H1 (cell line): Measurements from ENCODE around the gene HUWE1. TPM values are rescaled to one million over a fixed set of nuclear protein-coding genes. Genes with fewer than 3 reads are reported as not detected.

ENCODE experiments used
- CTCF ChIA-PET: fragments of 300-600 bp; sonication (Branson Sonifier 250); formaldehyde crosslinking; loops from one replicate; lab custom pipeline; 2021; ENCODE audit not compliant: partially characterized antibody; lab: Charles Lee
- POLR2A ChIA-PET: fragments of 300-600 bp; sonication (Branson Sonifier 250); formaldehyde crosslinking; loops from one replicate; lab custom pipeline; 2021; ENCODE audit warnings: inconsistent platforms; ENCODE audit not compliant: partially characterized antibody; lab: Charles Lee
- DNase-seq, 2 experiments: peaks; one replicate each; pipeline versions ENCODE4 v3.0.0 to v3.0.0-alpha.2; 2010 to 2022; ENCODE audit warnings: low spot score in 2 of 2, low read depth in 1 of 2, mixed read lengths in 1 of 2
- FAIRE-seq: peaks from 2 replicates; lab custom pipeline; 2011; peaks lifted over from hg19 to GRCh38; lab: Jason Lieb, UNC
- H2AFZ ChIP-seq: 2 replicates; pipeline ENCODE4 v1.8.1; 2012; ENCODE audit warnings: low read length, inconsistent platforms
- H2AK5ac ChIP-seq: 2 replicates; pipeline ENCODE4 v1.6.1; 2013; ENCODE audit warnings: low read depth, low read length
- H2BK120ac ChIP-seq: replicated peaks from 2 replicates; pipeline ENCODE3; 2013; ENCODE audit warnings: low read depth, low read length, inconsistent platforms
- H2BK12ac ChIP-seq: 2 replicates; pipeline ENCODE4 v1.6.1; 2013; ENCODE audit warnings: low read depth, low read length
- H2BK15ac ChIP-seq: 2 replicates; pipeline ENCODE4 v1.6.1; 2013; ENCODE audit warnings: low read length
- H2BK20ac ChIP-seq: 2 replicates; pipeline ENCODE4 v1.6.1; 2013; ENCODE audit warnings: low read length
- H2BK5ac ChIP-seq: 2 replicates; pipeline ENCODE4 v1.6.1; 2013; ENCODE audit warnings: low read depth, low read length
- H3K14ac ChIP-seq: 2 replicates; pipeline ENCODE4 v1.6.1; 2013; ENCODE audit warnings: inconsistent platforms; ENCODE audit not compliant: insufficient read length
- H3K18ac ChIP-seq: 2 replicates; pipeline ENCODE4 v1.6.1; 2013; ENCODE audit warnings: low read length; ENCODE audit errors: extremely low read depth
- H3K23ac ChIP-seq: 2 replicates; pipeline ENCODE4 v1.6.1; 2013; ENCODE audit warnings: inconsistent platforms; ENCODE audit not compliant: insufficient read length
- H3K23me2 ChIP-seq: 2 replicates; pipeline ENCODE4 v1.6.1; 2013; ENCODE audit warnings: low read depth, low read length
- H3K27ac ChIP-seq: 2 replicates; pipeline ENCODE4 v1.6.1; 2011; ENCODE audit warnings: low read depth, low read length, inconsistent platforms
- H3K27me3 ChIP-seq, 4 experiments: replicated peaks in 1 of 4; 1 replicate in 1 of 4; 2 replicates in 3 of 4; pipeline versions ENCODE4 v1.6.1 to v1.8.1; 2011 to 2013; ENCODE audit warnings: low read length in 3 of 4, mild to moderate bottlenecking in 3 of 4, inconsistent platforms in 2 of 4, mixed read lengths in 2 of 4, moderate library complexity in 1 of 4; ENCODE audit not compliant: control insufficient read depth in 3 of 4, insufficient read depth in 3 of 4; ENCODE audit errors: extremely low read depth in 1 of 4
- H3K36me3 ChIP-seq, 4 experiments: 2 replicates each; pipeline versions ENCODE4 v1.6.1 to v1.8.1; 2011 to 2013; ENCODE audit warnings: mild to moderate bottlenecking in 4 of 4, low read length in 3 of 4, moderate library complexity in 2 of 4, control low read depth in 1 of 4, inconsistent platforms in 1 of 4; ENCODE audit not compliant: insufficient read depth in 4 of 4, control insufficient read depth in 2 of 4
- H3K4ac ChIP-seq: replicated peaks from 2 replicates; pipeline ENCODE3; 2013; ENCODE audit warnings: low read length, low read depth, mixed read lengths, inconsistent platforms; ENCODE audit not compliant: insufficient read length
- H3K4me1 ChIP-seq, 4 experiments: replicated peaks in 1 of 4; 1 replicate in 1 of 4; 2 replicates in 3 of 4; pipeline versions ENCODE4 v1.6.1 to v1.8.1; 2011 to 2013; ENCODE audit warnings: low read length in 3 of 4, inconsistent platforms in 2 of 4, mixed read lengths in 1 of 4; ENCODE audit not compliant: insufficient read depth in 4 of 4, control insufficient read depth in 3 of 4
- H3K4me2 ChIP-seq, 2 experiments: 2 replicates each; pipeline versions ENCODE4 v1.6.1 to v1.8.1; 2011 to 2013; ENCODE audit warnings: low read depth in 2 of 2, low read length in 2 of 2, control low read depth in 1 of 2, inconsistent platforms in 1 of 2, mild to moderate bottlenecking in 1 of 2; ENCODE audit not compliant: insufficient read depth in 1 of 2
- H3K4me3 ChIP-seq, 4 experiments: fragments of 200-600, 300-600 bp in 1 of 4; sonication (generic), shearing (Covaris generic), sonication (Bioruptor Twin) in 1 of 4; 2 replicates each; pipeline versions ENCODE4 v1.5.1 to v1.8.1; 2011 to 2016; ENCODE audit warnings: low read length in 4 of 4, low read depth in 3 of 4, control low read depth in 2 of 4, inconsistent platforms in 2 of 4, mild to moderate bottlenecking in 2 of 4, mixed read lengths in 1 of 4, moderate library complexity in 1 of 4; ENCODE audit not compliant: insufficient read depth in 2 of 4; ENCODE audit errors: extremely low read depth in 1 of 4
- H3K56ac ChIP-seq: replicated peaks from 2 replicates; pipeline ENCODE3; 2013; ENCODE audit warnings: low read depth, mild to moderate bottlenecking, mixed read lengths, low read length, inconsistent platforms; ENCODE audit not compliant: insufficient read length
- H3K79me1 ChIP-seq: 2 replicates; pipeline ENCODE4 v1.6.1; 2013; ENCODE audit warnings: low read depth, low read length, control low read depth
- H3K79me2 ChIP-seq, 2 experiments: 2 replicates each; pipeline versions ENCODE4 v1.6.1 to v1.8.1; 2012 to 2013; ENCODE audit warnings: low read length in 2 of 2, mild to moderate bottlenecking in 2 of 2, inconsistent platforms in 1 of 2; ENCODE audit not compliant: insufficient read depth in 2 of 2, control insufficient read depth in 1 of 2
- H3K9ac ChIP-seq, 4 experiments: replicated peaks in 1 of 4; 1 replicate in 1 of 4; 2 replicates in 3 of 4; pipeline versions ENCODE4 v1.6.1 to v1.8.1; 2011 to 2013; ENCODE audit warnings: low read depth in 3 of 4, low read length in 3 of 4, control low read depth in 2 of 4, mild to moderate bottlenecking in 2 of 4, moderate library complexity in 2 of 4, inconsistent platforms in 1 of 4; ENCODE audit errors: extremely low read depth in 1 of 4
- H3K9me3 ChIP-seq, 2 experiments: 2 replicates each; pipeline versions ENCODE4 v1.6.1 to v1.8.1; 2012 to 2013; ENCODE audit warnings: mild to moderate bottlenecking in 2 of 2, moderate library complexity in 2 of 2, control low read depth in 1 of 2, inconsistent platforms in 1 of 2, low read depth in 1 of 2, low read length in 1 of 2, mixed read lengths in 1 of 2; ENCODE audit not compliant: insufficient read depth in 2 of 2
- H4K20me1 ChIP-seq, 2 experiments: replicated peaks in 1 of 2; 2 replicates each; pipeline versions ENCODE3 to v1.8.1; 2011 to 2013; ENCODE audit warnings: inconsistent platforms in 2 of 2, low read length in 2 of 2, mild to moderate bottlenecking in 1 of 2; ENCODE audit not compliant: insufficient read depth in 2 of 2, control insufficient read depth in 1 of 2
- H4K5ac ChIP-seq: 2 replicates; pipeline ENCODE4 v1.6.1; 2013; ENCODE audit warnings: low read length, low read depth, mixed read lengths, inconsistent platforms; ENCODE audit not compliant: insufficient read length
- H4K8ac ChIP-seq: 2 replicates; pipeline ENCODE4 v1.8.0; 2013; ENCODE audit warnings: mild to moderate bottlenecking, moderate library complexity, low read length, inconsistent platforms; ENCODE audit not compliant: insufficient read depth; ENCODE audit errors: extremely low read depth
- H4K91ac ChIP-seq: replicated peaks from 2 replicates; pipeline ENCODE3; 2013; ENCODE audit warnings: low read length, mixed read lengths, inconsistent platforms; ENCODE audit not compliant: insufficient read length
- BCL11A ChIP-seq, 2 experiments: IDR thresholded peaks; one replicate each; pipeline ENCODE4 v1.6.1; 2011; ENCODE audit warnings: low read depth in 2 of 2, low read length in 2 of 2, mild to moderate bottlenecking in 2 of 2
- CBX5 ChIP-seq: fragments of 300-800, 300-1000 bp; sonication (generic); IDR thresholded peaks from 2 replicates; pipeline ENCODE4 v1.7.1; 2016; ENCODE audit warnings: antibody characterized with exemption, low read length, low read depth
- CEBPB ChIP-seq: IDR thresholded peaks from 2 replicates; pipeline ENCODE4 v1.6.1; 2012; ENCODE audit warnings: low read depth, low read length
- HDAC6 ChIP-seq: IDR thresholded peaks from one replicate; pipeline ENCODE4 v1.7.1; 2012; ENCODE audit warnings: low read depth, mild to moderate bottlenecking, inconsistent platforms, low read length, moderate library complexity
- KDM1A ChIP-seq: fragments of 200-600, 300-600 bp; sonication (generic); IDR thresholded peaks from 2 replicates; pipeline ENCODE4 v1.7.1; 2016; ENCODE audit warnings: mild to moderate bottlenecking, low read length, borderline replicate concordance
- KDM4A ChIP-seq: IDR thresholded peaks from one replicate; pipeline ENCODE4 v1.7.1; 2012; ENCODE audit warnings: low read depth, mild to moderate bottlenecking, moderate library complexity, low read length, inconsistent platforms; ENCODE audit not compliant: severe bottlenecking
- MAFK ChIP-seq: IDR thresholded peaks from 2 replicates; pipeline ENCODE4 v1.6.1; 2012; ENCODE audit warnings: low read depth, mild to moderate bottlenecking, improper control_type of control experiment, low read length
- NANOG ChIP-seq: IDR thresholded peaks from 2 replicates; pipeline ENCODE4 v1.6.1; 2011; ENCODE audit warnings: low read length, low read depth, mild to moderate bottlenecking, inconsistent platforms; ENCODE audit not compliant: insufficient read depth, poor library complexity, severe bottlenecking
- RXRA ChIP-seq: IDR thresholded peaks from 2 replicates; pipeline ENCODE4 v1.6.1; 2011; ENCODE audit warnings: low read depth, mild to moderate bottlenecking, low read length, moderate library complexity; ENCODE audit not compliant: insufficient read depth
- TCF12 ChIP-seq: IDR thresholded peaks from 2 replicates; pipeline ENCODE4 v1.6.1; 2011; ENCODE audit warnings: low read depth, mild to moderate bottlenecking, low read length
- TEAD4 ChIP-seq: IDR thresholded peaks from 2 replicates; pipeline ENCODE4 v1.6.1; 2012; ENCODE audit warnings: low read depth, low read length, inconsistent platforms, mixed read lengths
- ZNF274 ChIP-seq: IDR thresholded peaks from 2 replicates; pipeline ENCODE4 v1.7.0; 2012; ENCODE audit warnings: low read length, borderline replicate concordance; ENCODE audit errors: extremely low read depth
- WGBS, 2 experiments: shearing (Covaris generic) in 1 of 2; methylation state at CpG; one replicate each; pipeline versions ENCODE4 v1.1.6 to v1.1.7; 2013 to 2015; ENCODE audit warnings: low lambda C conversion rate in 2 of 2, mixed read lengths in 2 of 2, inconsistent platforms in 1 of 2, low coverage in 1 of 2, missing lambda C conversion rate in 1 of 2; ENCODE audit not compliant: insufficient replicate concordance in 2 of 2, insufficient coverage in 1 of 2, insufficient read length in 1 of 2; ENCODE audit errors: extremely low coverage in 1 of 2, missing lambda C conversion rate in 1 of 2; 5-methylcytosine and 5-hydroxymethylcytosine counted together
- polyA plus RNA-seq, 7 experiments: library from polyadenylated mRNA; depleted of rRNA in 3 of 7; stranded (reverse) in 5 of 7; unstranded in 2 of 7; fragments of >200 nt in 5 of 7; fragments of 200-250 nt in 2 of 7; gene quantifications; 1 replicate in 5 of 7; 2 replicates in 1 of 7; 4 replicates in 1 of 7; pipeline versions ENCODE4 v1.2.1 to v1.2.3, GENCODE V29; 2011 to 2013; ENCODE audit warnings: missing spikeins in 2 of 7, mixed read lengths in 2 of 7
- total RNA-seq: library from RNA; stranded (reverse); fragmentation: NEBNext Ultra II Directional; extraction: Animal tissue kit (Norgen Biotek cat#: 25700); gene quantifications from 2 replicates; pipeline ENCODE4 v1.2.1, GENCODE V29; 2021
- TF ChIP-seq, protein P1 (sequence below): IDR thresholded peaks from 2 replicates; pipeline ENCODE4 v1.6.1; 2011; ENCODE audit warnings: low read depth, mild to moderate bottlenecking, low read length; ENCODE audit not compliant: insufficient read depth

The HUWE1 gene
- total and polyA plus RNA-seq, 2 of the 8 experiments (the other 6 are each of a cell fraction or from before 2014, with no cell fraction given): 114 to 252 TPM

DNA sequence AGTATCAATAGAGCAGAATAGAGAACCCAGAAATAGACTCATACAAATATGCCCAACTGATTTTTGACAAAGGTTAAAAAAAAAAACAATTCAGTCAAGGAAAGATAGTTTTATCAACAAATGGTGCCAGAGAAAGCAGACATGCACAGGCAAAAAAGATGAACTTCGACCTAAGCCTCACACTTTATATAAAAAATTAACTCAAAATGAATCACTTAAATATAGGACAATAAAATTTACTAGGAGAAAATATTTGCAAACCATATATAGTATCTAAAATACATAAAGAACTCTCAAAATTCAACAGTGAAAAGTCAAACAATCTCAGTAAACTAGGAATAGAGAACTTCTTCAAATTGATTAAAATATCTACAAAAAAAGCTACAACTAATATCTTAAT, 29.7 kb downstream of the HUWE1 start:
- Histone ChIP-seq H4K5ac (no peak overlapping the region), H2BK12ac (no peak overlapping the region), H3K4ac (no peak overlapping the region), H3K79me2 (peaks cover 0 to 84% of the 10 kb centered on the region in 2 experiments; a peak in 3 of 4 replicates), H2AK5ac (no peak overlapping the region), H2BK15ac (no peak overlapping the region), H2AFZ (no peak overlapping the region), H4K8ac (no peak overlapping the region), H4K20me1 (peaks cover 3% of the 10 kb centered on the region in 2 experiments), H3K27ac (no peak overlapping the region), H2BK20ac (no peak overlapping the region), H3K23ac (no peak overlapping the region), H3K56ac (no peak overlapping the region), H3K9me3 (no peaks in the 10 kb centered on the region), H3K36me3 (peaks cover 3 to 34% (median 9%) of the 10 kb centered on the region in 4 experiments; a peak in 4 of 8 replicates), H3K27me3 (no peaks in the 10 kb centered on the region), H3K4me2 (no peak overlapping the region), H2BK120ac (no peak overlapping the region), H3K4me3 (no peak overlapping the region), H3K23me2 (no peaks in the 10 kb centered on the region), H4K91ac (no peak overlapping the region), H3K79me1 (no peaks in the 10 kb centered on the region; the same call in 1 of the 2 replicates), H3K9ac (no peak overlapping the region), H3K14ac (no peak overlapping the region), H2BK5ac (no peak overlapping the region), H3K18ac (no peak overlapping the region), H3K4me1 (no peaks in the 10 kb centered on the region)
- TF ChIP-seq MAFK: no peak
- TF ChIP-seq KDM1A: no peak
- no peak for TF ChIP-seq KDM4A
- no peak for TF ChIP-seq ZNF274
- no peak for TF ChIP-seq TCF12
- TF ChIP-seq HDAC6: no peak
- TF ChIP-seq TEAD4: no peak
- TF ChIP-seq RXRA: no peak
- no peak for TF ChIP-seq NANOG
- TF ChIP-seq CBX5: no peak
- TF ChIP-seq CEBPB: no peak
- TF ChIP-seq, protein P1, sequence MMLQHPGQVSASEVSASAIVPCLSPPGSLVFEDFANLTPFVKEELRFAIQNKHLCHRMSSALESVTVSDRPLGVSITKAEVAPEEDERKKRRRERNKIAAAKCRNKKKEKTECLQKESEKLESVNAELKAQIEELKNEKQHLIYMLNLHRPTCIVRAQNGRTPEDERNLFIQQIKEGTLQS: no peak
- TF ChIP-seq BCL11A (IDR thresholded peaks at IDR 0.05; ENCODE audit: low read depth in 2 of 2, low read length in 2 of 2): no peak
- 63% methylated on average over 1 of the region's 1 CpG; no CpG with 5 or more reads in 1 of the 2 experiments for WGBS, 2 experiments
- ChIA-PET POLR2A (interaction anchor here (0.8 kb wide), 1 partner anchor 27 kb away, joined by 4 read pairs; no protein-coding TSS in a partner anchor), CTCF (no interaction called here)
- no peak for DNase-seq
- FAIRE-seq: no peak
